ENCODE measurements around the gene HSPA5. TPM values are rescaled to one million over a fixed set of nuclear protein-coding genes. Genes with fewer than 3 reads are reported as not detected.
"Not testable (repeated sequence)": the region's sequence is repeated elsewhere in the genome, so short reads cannot be mapped to it uniquely, and the experiment has no call there.

HSPA5 gene
- total RNA-seq (100 to 1,000 TPM in 1 of 4 donors, 10 to 100 TPM in 3; 53.2 to 160 (median 84.6) TPM), polyA plus RNA-seq (100 to 1,000 TPM in 1 of 3 donors, 10 to 100 TPM in 2; 76.7 to 179 (median 94.3) TPM)
- long read RNA-seq, donor 1, transcript HSPA5-201 (8 exons, 3,908 nt), result major isoform, 272 of 293 reads
- long read RNA-seq, donor 1, partial matches to known transcripts, result 21 of 293 reads
- long read RNA-seq, donor 1, other reads (novel, unspliced or antisense), result 0 of 293 reads
- long read RNA-seq, donor 2, transcript HSPA5-201 (8 exons, 3,908 nt), result major isoform, 888 of 946 reads
- long read RNA-seq, donor 2, partial matches to known transcripts, result 53 of 946 reads
- long read RNA-seq, donor 2, other reads (novel, unspliced or antisense), result 5 of 946 reads

DNA sequence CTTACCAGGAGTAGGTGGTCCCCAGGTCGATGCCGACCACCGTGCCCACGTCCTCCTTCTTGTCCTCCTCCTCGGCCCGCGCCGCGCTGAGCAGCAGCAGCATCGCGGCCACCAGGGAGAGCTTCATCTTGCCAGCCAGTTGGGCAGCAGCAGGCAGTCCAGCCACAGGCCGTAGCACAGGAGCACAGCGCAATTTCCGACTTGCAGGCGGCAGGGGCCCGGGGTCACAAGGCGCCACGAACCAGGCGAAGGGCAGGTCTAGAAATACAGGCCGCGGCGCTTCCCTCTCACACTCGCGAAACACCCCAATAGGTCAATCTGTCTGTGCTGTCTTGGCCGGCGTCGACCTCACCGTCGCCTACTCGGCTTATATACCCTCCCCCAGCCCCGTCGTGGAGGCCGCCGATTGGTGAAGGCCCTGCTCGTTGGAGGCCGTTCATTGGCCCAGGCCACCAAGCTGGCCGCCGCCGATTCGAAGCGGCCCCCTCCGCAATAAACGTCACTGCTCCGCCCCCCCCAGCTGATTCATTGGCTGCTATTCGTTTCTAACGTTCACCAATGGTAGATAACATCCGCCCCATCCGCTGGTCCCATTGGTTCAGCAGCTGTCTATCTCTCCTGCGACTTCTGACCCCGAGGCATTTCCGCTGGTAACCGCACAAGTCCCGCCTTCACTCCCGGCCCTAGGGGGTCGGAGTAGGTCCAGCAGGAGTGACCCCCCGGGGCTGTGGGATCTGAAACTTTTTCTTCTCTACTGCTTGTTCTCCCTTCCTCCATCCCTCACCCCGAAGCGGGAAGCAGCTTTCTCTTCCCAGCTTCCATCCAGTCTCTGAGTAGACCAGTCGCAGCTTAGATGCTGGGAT, at the start of gene HSPA5:
HSPA5 (minus strand) TSS at position 344 of the 863 bp plus-strand sequence; CDS start at position 127, 217 bp downstream.
- peak; percentile 95 to 97 (median 96) for ATAC-seq
- TF ChIP-seq, protein P1, sequence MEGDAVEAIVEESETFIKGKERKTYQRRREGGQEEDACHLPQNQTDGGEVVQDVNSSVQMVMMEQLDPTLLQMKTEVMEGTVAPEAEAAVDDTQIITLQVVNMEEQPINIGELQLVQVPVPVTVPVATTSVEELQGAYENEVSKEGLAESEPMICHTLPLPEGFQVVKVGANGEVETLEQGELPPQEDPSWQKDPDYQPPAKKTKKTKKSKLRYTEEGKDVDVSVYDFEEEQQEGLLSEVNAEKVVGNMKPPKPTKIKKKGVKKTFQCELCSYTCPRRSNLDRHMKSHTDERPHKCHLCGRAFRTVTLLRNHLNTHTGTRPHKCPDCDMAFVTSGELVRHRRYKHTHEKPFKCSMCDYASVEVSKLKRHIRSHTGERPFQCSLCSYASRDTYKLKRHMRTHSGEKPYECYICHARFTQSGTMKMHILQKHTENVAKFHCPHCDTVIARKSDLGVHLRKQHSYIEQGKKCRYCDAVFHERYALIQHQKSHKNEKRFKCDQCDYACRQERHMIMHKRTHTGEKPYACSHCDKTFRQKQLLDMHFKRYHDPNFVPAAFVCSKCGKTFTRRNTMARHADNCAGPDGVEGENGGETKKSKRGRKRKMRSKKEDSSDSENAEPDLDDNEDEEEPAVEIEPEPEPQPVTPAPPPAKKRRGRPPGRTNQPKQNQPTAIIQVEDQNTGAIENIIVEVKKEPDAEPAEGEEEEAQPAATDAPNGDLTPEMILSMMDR (IDR thresholded peaks at IDR 0.05), result no peak
- no peaks in the 10 kb centered on the region for H3K9me3 ChIP-seq
- peaks cover 2 to 40% of the 10 kb centered on the region in 2 donors for H3K36me3 ChIP-seq (ENCODE audit: insufficient read depth in 1 of 2, low read depth in 1 of 2)
- intact Hi-C loops (cut with DNase I), result loop anchor here in 1 of 2 donors (5.0 kb wide), 2 partner anchors 39 to 304 kb away; partner anchors contain the start of gene RABEPK
- peak; percentile 99 to 100 for DNase-seq
- peak within 1 kb of the TSS; percentile 95 for H3K4me3 ChIP-seq
- no peaks in the 10 kb centered on the region for H3K27me3 ChIP-seq (ENCODE audit: insufficient read depth in 3 of 3, low read length in 2 of 3)
- WGBS, 3 donors, result 0 to 1% (median 1%) methylated on average over 54 to 59 of the region's 59 CpGs
- peaks cover 43% of the 10 kb centered on the region for H3K4me1 ChIP-seq
- H3K27ac ChIP-seq, result peak within 1 kb of the TSS; percentile 99

DNA sequence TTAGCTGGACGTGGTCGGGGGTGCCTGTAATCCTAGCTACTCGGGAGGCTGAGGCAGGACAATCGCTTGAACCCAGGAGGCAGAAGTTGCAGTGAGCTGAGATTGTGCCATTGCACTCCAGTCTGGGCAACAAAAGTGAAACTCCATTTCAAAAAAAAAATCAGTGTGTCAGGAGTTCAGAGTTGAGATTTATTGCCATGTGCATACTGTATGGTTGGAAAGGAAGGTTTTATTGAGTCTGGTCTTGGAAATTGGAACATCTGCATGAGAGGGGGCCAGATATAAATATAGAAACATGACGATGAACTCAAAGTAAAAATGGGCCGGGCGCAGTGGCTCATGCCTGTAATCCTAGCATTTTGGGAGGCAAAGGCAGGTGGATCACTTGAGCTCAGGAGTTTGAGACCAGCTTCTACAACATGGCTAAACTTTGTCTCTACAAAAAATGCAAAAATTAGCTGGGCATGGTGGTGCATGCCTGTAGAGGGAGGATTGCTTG, 45.8 kb upstream of the HSPA5 start:
- 51 to 64% (median 52%) methylated on average over 7 of the region's 7 CpGs for WGBS, 3 donors
- H3K27me3 ChIP-seq (ENCODE audit: insufficient read depth in 3 of 3, low read length in 2 of 3); DNase-seq; H3K4me3 ChIP-seq; intact Hi-C loops (cut with DNase I); H3K36me3 ChIP-seq (ENCODE audit: insufficient read depth in 1 of 2, low read depth in 1 of 2); H3K9me3 ChIP-seq; H3K4me1 ChIP-seq: not testable (repeated sequence)
- peak overlapping the region; percentile 67 for H3K27ac ChIP-seq
- peak; percentile 67 to 86 (median 80) for ATAC-seq

DNA sequence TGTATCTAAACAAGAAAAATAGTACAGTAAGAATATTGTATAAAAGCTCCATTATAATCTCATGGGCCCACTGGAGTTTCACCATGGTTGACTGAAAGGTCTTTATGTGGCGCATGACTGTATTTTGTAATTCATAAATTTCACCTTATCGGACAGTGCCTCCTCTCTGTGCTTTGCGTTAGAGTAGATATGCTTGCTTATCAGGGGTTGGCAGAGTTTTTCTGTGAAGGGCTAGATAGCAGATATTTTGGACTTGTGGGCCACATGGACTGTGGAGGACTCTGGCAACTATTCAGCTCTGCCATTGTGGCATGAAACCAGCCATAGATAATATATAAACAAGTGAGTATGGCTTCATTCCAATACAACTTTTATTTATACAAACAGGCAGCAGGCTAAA, 43.7 kb upstream of the HSPA5 start:
- Histone ChIP-seq H3K4me1 (peaks cover 16% of the 10 kb centered on the region), H3K27ac (peak overlapping the region; percentile 7), H3K4me3 (no peak overlapping the region), H3K36me3 (ENCODE audit: insufficient read depth in 1 of 2, low read depth in 1 of 2) (peaks cover 2 to 9% of the 10 kb centered on the region in 2 donors), H3K9me3 (no peaks in the 10 kb centered on the region), H3K27me3 (ENCODE audit: insufficient read depth in 3 of 3, low read length in 2 of 3) (no peaks in the 10 kb centered on the region)
- no peak for DNase-seq
- intact Hi-C loops (cut with DNase I), result no loop called here
- TF ChIP-seq, protein P1 (IDR thresholded peaks at IDR 0.05), result no peak
- 92 to 96% (median 95%) methylated on average over 3 of the region's 3 CpGs for WGBS, 3 donors
- ATAC-seq, result no peak

DNA sequence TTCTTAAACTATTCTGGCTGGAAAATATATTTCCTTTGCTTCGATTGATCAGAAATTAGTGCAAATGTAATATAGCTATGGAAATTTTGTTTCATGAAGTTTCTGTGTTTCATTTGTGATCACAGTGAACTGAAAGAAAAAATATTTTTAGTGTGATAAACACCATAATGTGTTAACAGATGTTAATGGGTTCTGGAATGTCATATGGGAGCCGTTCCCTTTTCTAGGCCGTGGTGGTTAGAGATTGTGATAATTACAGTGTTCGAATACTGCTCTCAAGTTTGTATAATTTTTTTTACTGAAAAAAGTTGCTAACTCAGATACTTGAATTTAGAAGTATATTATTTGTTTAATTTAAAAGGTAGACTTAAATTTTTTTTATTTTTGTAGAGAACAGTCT, 39.8 kb upstream of the HSPA5 start:
- ATAC-seq, result peak in 1 of 4 donors; percentile 12
- intact Hi-C loops (cut with DNase I), result no loop called here
- Histone ChIP-seq H3K9me3 (no peaks in the 10 kb centered on the region), H3K36me3 (ENCODE audit: insufficient read depth in 1 of 2, low read depth in 1 of 2) (no peaks in the 10 kb centered on the region), H3K4me1 (peaks cover 8% of the 10 kb centered on the region), H3K4me3 (no peak overlapping the region), H3K27me3 (ENCODE audit: insufficient read depth in 3 of 3, low read length in 2 of 3) (no peaks in the 10 kb centered on the region), H3K27ac (peak overlapping the region; percentile 82)
- no peak for DNase-seq
- TF ChIP-seq, protein P1 (IDR thresholded peaks at IDR 0.05), result no peak
- WGBS, 3 donors, result 48 to 57% (median 55%) methylated on average over 4 of the region's 4 CpGs

DNA sequence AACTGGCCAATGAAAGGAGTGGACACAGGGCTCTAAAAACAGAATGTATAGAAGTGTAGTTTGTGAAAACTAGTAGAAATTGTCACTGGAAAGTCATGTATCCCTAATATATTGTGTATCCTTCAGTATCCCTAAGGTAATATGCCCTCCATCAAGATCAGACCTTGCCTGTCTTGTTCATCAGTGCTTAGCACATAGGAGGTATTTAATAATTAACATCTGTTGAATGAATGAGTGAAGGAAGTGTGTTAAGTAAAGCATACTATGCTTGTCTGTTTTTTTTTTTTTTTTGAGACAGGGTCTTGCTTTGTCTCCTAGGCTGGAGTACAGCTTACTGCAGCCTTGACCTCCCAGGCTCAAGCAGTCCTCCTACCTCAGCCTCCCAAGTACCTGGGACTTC, 36.3 kb upstream of the HSPA5 start:
- TF ChIP-seq, protein P1 (IDR thresholded peaks at IDR 0.05), result no peak
- Histone ChIP-seq H3K27ac (no peak overlapping the region), H3K9me3 (no peaks in the 10 kb centered on the region), H3K36me3 (ENCODE audit: insufficient read depth in 1 of 2, low read depth in 1 of 2) (no peaks in the 10 kb centered on the region), H3K4me3 (no peak overlapping the region), H3K4me1 (peaks cover 18% of the 10 kb centered on the region), H3K27me3 (ENCODE audit: insufficient read depth in 3 of 3, low read length in 2 of 3) (no peaks in the 10 kb centered on the region)
- no peak for DNase-seq
- no peak for ATAC-seq
- intact Hi-C loops (cut with DNase I), result no loop called here

Data from psoas muscle (tissue), 8 donors.